Measurements from ENCODE around the gene U2AF2.

The U2AF2 gene

GRCh38 chr19:55720214-55720746 is 65.4 kb downstream of the U2AF2 start:
- no peak for DNase-seq

- no peak for DNase-seq
Observed at GRCh38 chr19:55720801-55721200, 66.0 kb downstream of the U2AF2 start.

DNA sequence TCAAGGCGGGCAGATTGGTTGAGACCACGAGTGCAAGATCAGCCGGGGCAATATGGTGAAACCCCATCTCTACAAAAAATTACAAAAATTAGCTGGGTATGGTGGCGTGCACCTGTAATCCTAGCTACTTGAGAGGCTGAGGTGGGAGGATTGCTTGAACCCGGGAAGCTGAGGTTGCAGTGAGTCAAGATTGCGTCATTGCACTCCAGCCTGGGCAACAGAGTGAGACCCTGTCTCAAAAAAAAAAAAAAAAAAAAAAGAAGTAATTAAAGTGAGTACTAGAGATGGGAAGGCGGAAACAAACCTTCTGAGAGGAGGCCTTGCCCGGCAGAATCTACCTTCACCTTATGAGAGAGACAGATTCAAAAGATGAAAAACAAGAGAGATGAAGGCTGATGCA is 68.7 kb downstream of the U2AF2 start:
- DNase-seq, result no peak
